Occipital lobe (tissue), 2 donors: ENCODE data around the gene NXT1. TPM values are rescaled to one million over a fixed set of nuclear protein-coding genes. Genes with fewer than 3 reads are reported as not detected.

ENCODE experiments used
- DNase-seq: peaks from one replicate; lab custom pipeline; 2025; lab: John Stamatoyannopoulos, UW
- total RNA-seq: library from RNA; depleted of rRNA; stranded (reverse); fragments of >200 nt; gene quantifications from one replicate; pipeline ENCODE4 v1.2.3, GENCODE V29; 2014

The NXT1 gene
- total RNA-seq, 1 donor from 2014 or later = 23.6 TPM

DNA sequence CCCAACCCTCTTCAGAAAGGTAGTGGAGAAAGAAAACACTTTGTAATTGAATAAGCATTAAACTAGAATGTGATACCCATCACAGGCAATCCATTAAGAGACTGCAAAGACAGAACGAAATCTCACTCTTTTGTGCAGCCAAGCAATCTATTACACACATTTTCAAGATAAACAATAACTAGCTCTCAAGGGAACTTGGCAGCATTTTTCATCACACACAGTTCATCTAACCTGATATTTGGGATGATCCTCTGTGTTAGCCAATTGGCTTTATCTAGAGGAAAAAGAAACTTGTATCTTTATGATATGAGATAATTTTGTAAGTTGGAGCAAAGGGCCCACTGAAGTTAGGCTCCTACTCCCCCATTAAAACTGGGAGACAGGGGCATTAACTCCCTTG, 9.9 kb downstream of the NXT1 start:
- DNase-seq = no peak

GRCh38 chr20:23361119-23361475, 10.5 kb downstream of the NXT1 start:
- DNase-seq = no peak

GRCh38 chr20:23361476-23362391, 11.1 kb downstream of the NXT1 start, which contains the start of gene GZF1:
GZF1 (plus strand) TSS chr20:23362182; CDS start chr20:23364384, 2,202 bp downstream.
- peak; percentile 98 for DNase-seq

GRCh38 chr20:23362392-23363256, 12.0 kb downstream of the NXT1 start:
- no peak for DNase-seq

GRCh38 chr20:23363257-23363649, 12.7 kb downstream of the NXT1 start:
- no peak for DNase-seq

- DNase-seq = no peak
Observed at GRCh38 chr20:23365390-23366165, 15.0 kb downstream of the NXT1 start.

- no peak for DNase-seq
Observed at GRCh38 chr20:23366384-23366783, 15.8 kb downstream of the NXT1 start.

- DNase-seq = no peak
Observed at GRCh38 chr20:23367770-23368169, 17.2 kb downstream of the NXT1 start.

- no peak for DNase-seq
Observed at GRCh38 chr20:23368316-23369071, 17.9 kb downstream of the NXT1 start.

GRCh38 chr20:23369072-23369823, 18.7 kb downstream of the NXT1 start:
- DNase-seq = no peak

GRCh38 chr20:23370274-23370673, 19.7 kb downstream of the NXT1 start:
- DNase-seq = no peak

DNA sequence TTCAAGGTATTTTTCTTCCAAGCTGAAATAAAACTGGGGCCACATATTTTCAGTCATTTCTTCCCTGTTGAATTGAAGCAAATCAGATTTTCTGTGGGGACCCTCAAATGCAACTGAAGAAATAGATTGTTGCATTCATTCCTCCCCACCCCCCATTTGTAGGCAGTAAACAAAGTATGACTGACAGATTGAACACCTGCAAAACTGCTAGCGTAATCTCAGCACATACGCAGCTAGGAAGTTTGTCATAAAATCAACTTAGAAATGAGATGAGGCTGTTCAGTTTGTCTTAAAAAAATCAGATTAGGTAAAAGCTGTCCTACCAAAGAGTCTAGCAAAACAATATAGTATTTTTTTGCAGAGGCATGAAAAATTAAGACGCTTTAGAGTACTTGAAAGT, 20.3 kb downstream of the NXT1 start:
- no peak for DNase-seq

DNA sequence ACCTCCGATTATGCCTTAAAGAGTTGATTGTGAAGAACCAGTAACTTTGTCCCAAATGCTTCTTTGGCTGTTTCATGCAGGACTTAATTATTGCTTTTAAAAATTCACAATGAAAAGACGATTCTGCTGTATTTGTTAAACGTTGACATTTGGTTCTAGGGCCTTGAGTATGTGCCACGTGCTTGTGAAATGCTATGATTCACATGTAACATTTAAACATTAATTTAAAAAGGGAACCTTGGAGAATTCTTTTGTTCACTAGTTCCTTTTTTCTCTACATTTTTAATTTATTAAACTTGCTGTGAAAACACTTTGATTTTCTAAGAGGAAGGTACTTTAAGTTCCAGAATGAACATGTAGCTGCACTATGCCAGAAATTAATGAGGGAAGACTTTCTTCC, 20.9 kb downstream of the NXT1 start:
- no peak for DNase-seq

DNA sequence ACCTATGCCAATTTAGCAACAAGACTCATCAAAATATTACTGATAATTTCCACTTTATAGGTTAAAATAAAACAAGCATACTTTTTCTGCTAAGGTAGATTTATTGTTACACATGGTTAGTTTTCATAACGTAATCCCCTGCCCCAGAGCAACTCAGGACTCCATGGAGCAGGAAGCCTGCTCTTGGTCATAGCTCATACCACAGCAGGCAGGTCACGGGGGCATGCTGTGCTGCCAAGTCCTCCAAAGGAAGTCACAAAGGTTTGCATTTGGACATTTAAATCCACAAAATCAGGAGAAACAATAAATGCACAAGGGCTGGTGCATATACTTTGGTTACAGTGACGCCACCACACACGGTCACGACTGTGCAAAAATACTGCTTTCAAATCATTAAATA, 23.9 kb downstream of the NXT1 start:
- no peak for DNase-seq

- DNase-seq = no peak
Observed at GRCh38 chr20:23375827-23376226, 25.2 kb downstream of the NXT1 start.

DNA sequence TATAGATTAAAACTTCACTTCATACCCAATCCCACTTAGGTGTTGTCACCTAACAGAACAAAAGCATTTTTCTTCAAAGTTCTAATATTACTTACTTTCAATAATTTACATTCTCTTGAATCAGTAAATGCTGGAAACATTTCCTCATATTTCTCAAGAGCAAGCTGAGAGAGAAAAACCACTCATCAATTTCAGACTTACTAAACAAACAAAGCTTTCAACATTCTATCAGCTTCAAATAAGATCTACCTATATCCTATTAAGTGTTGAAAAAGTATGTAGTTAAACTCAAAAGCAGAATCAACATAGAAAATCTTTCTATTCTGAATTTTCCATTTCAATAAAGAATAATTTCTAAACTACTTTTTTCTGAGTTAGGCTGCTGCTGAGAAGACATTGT, 29.2 kb downstream of the NXT1 start:
- no peak for DNase-seq

- no peak for DNase-seq
Observed at GRCh38 chr20:23381876-23382275, 31.3 kb downstream of the NXT1 start.

DNA sequence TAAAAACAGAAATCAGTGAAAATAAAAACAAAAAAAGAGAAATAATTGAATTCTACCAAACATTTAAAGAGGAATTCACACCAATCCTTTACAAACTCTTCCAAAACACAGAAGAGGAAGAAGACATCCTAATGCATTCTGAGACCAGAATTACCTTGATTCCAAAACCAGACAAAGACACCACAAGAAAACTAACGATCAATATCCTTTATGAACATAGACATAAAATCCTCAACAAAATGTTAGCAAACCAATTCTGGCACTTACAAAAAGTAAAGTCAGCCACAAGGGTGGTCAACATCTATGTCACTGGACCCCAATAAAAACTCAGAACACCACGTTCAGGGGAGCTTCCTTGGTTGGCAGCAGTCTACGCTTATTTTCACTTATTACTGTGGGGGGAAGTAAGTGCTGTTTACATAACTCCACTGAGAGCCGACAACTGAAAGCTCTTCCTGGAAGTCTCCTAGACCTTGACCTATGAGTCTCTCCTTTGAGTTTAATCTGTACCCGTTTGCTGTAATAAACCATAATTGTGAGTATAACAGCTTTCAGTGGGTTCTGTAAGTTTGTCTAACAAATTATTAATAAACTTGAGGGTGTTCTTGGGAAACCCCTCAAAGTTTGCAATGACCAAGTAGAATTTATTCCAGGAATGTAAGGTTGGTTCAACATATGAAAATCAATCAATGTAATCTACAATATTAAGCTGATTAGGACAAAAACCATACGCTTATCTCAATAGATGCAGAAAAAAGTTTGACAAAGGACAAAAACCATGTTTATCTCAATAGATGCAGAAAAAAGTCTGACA, 35.9 kb downstream of the NXT1 start:
- no peak for DNase-seq

DNA sequence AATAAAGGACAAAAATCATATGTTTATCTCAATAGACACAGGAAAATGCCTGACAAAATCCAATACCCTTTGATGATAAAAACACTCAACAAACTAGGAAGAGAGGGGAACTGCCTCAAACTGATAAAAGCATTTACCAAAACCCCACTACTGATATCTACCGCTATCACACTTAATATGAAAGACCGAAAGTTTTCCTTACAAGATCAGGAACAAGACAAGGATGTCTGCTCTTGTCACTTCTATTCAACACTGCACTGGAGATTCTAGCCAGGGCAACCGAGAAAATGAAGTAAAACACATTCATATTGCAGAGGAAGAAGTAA, 36.5 kb downstream of the NXT1 start:
- no peak for DNase-seq
